GM23338 (cell line): ENCODE data around the gene KLHL22. TPM values are rescaled to one million over a fixed set of nuclear protein-coding genes. Genes with fewer than 3 reads are reported as not detected.
"Not testable (repeated sequence)": the region's sequence is repeated elsewhere in the genome, so short reads cannot be mapped to it uniquely, and the experiment has no call there.

Source experiments
- ATAC-seq: fragments of 200-7000 bp; cut with Tn5 transposase; 3 replicates; pipeline ENCODE4 v1.9.1; 2020
- DNase-seq: peaks from one replicate; pipeline ENCODE4 v3.0.0-alpha.2; 2015; ENCODE audit warnings: low spot score
- H2AFZ ChIP-seq: fragments of 200-600 bp; sonication (generic); 2 replicates; pipeline ENCODE4 v1.8.0; 2016; ENCODE audit warnings: antibody characterized with exemption, mild to moderate bottlenecking, moderate library complexity
- H3F3A ChIP-seq: fragments of 200-600 bp; sonication (generic); replicated peaks from 2 replicates; pipeline ENCODE4 v1.8.0; 2017; ENCODE audit warnings: antibody characterized with exemption, mixed run types, low read depth
- H3K27ac ChIP-seq: fragments of 200-600 bp; sonication (generic); 2 replicates; pipeline ENCODE4 v1.6.1; 2016; ENCODE audit warnings: low read depth
- H3K27me3 ChIP-seq: fragments of 200-600 bp; sonication (generic); 2 replicates; pipeline ENCODE4 v1.8.0; 2016; ENCODE audit warnings: mild to moderate bottlenecking, mixed run types, moderate library complexity; ENCODE audit not compliant: insufficient read depth
- H3K36me3 ChIP-seq: fragments of 200-600 bp; sonication (generic); 2 replicates; pipeline ENCODE4 v1.8.0; 2016; ENCODE audit warnings: mild to moderate bottlenecking; ENCODE audit not compliant: insufficient read depth
- H3K4me1 ChIP-seq: fragments of 200-600 bp; sonication (generic); 2 replicates; pipeline ENCODE4 v1.8.0; 2016; ENCODE audit warnings: mild to moderate bottlenecking, moderate library complexity; ENCODE audit not compliant: insufficient read depth
- H3K4me2 ChIP-seq: fragments of 200-600 bp; sonication (generic); 2 replicates; pipeline ENCODE4 v1.7.1; 2017; ENCODE audit warnings: mixed run types
- H3K4me3 ChIP-seq: fragments of 200-600 bp; sonication (generic); 2 replicates; pipeline ENCODE4 v1.6.1; 2016; ENCODE audit warnings: mixed run types
- H3K79me2 ChIP-seq: fragments of 200-600 bp; sonication (generic); replicated peaks from 2 replicates; pipeline ENCODE4 v1.8.0; 2017; ENCODE audit warnings: mild to moderate bottlenecking; ENCODE audit not compliant: insufficient read depth
- H3K9me2 ChIP-seq: fragments of 200-600 bp; sonication (generic); 2 replicates; pipeline ENCODE4 v1.8.0; 2017; ENCODE audit not compliant: insufficient read depth
- H4K20me1 ChIP-seq: fragments of 200-600 bp; sonication (generic); replicated peaks from 2 replicates; pipeline ENCODE4 v1.8.0; 2017; ENCODE audit warnings: mild to moderate bottlenecking; ENCODE audit not compliant: insufficient read depth
- H3K27ac Mint-ChIP-seq: 2 replicates; pipeline ENCODE4 v1.8.0; 2020; ENCODE audit warnings: inconsistent platforms, mild to moderate bottlenecking, moderate library complexity, mixed read lengths
- H3K27me3 Mint-ChIP-seq: 3 replicates; pipeline ENCODE4 v1.8.0; 2022; ENCODE audit warnings: low read depth, mild to moderate bottlenecking, moderate library complexity, mixed read lengths, inconsistent platforms; ENCODE audit not compliant: insufficient read depth, poor library complexity
- H3K36me3 Mint-ChIP-seq: 3 replicates; pipeline ENCODE4 v1.8.0; 2021; ENCODE audit warnings: low read depth, mild to moderate bottlenecking, inconsistent platforms, moderate library complexity, mixed read lengths
- H3K4me1 Mint-ChIP-seq: 3 replicates; pipeline ENCODE4 v1.8.0; 2020; ENCODE audit warnings: mild to moderate bottlenecking, inconsistent platforms, mixed read lengths
- H3K4me3 Mint-ChIP-seq: 3 replicates; pipeline ENCODE4 v1.8.0; 2021; ENCODE audit warnings: moderate library complexity, mild to moderate bottlenecking, inconsistent platforms, mixed read lengths
- H3K9me3 Mint-ChIP-seq: 3 replicates; pipeline ENCODE4 v1.8.0; 2020; ENCODE audit warnings: moderate library complexity, mild to moderate bottlenecking, inconsistent platforms, mixed read lengths
- ETS1 ChIP-seq: IDR thresholded peaks from 2 replicates; pipeline ENCODE4 v1.6.1; 2016; ENCODE audit warnings: antibody characterized with exemption
- EZH2 ChIP-seq: fragments of 200-600 bp; sonication (generic); IDR thresholded peaks from one replicate; pipeline ENCODE4 v1.8.0; 2017; ENCODE audit warnings: antibody characterized with exemption, mild to moderate bottlenecking, low read depth; ENCODE audit not compliant: unreplicated experiment
- EZH2phosphoT487 ChIP-seq: fragments of 200-600 bp; sonication (generic); IDR thresholded peaks from one replicate; pipeline ENCODE4 v1.8.1; 2018; ENCODE audit warnings: antibody characterized with exemption; ENCODE audit not compliant: unreplicated experiment
- POLR2AphosphoS5 ChIP-seq: IDR thresholded peaks from 2 replicates; pipeline ENCODE4 v1.6.1; 2016; ENCODE audit warnings: antibody characterized with exemption, low read depth
- STAT1 ChIP-seq: IDR thresholded peaks from one replicate; pipeline ENCODE4 v1.6.1; 2016; ENCODE audit warnings: antibody characterized with exemption; ENCODE audit not compliant: unreplicated experiment
- ZNF114 ChIP-seq: fragments of 250-450 bp; sonication (Bioruptor Pico); IDR thresholded peaks from 2 replicates; pipeline ENCODE4 v1.5.0; 2020; ENCODE audit warnings: mild to moderate bottlenecking, moderate library complexity
- ZNF331 ChIP-seq: fragments of 250-450 bp; sonication (Bioruptor Pico); IDR thresholded peaks from 2 replicates; pipeline ENCODE4 v1.5.0; 2020; ENCODE audit warnings: low read depth, mild to moderate bottlenecking, moderate library complexity
- polyA plus RNA-seq: library from polyadenylated mRNA; unstranded; fragments of >200 nt; fragmentation: Nextera tagmentation; extraction: Ambion mirVana; gene quantifications from 2 replicates; pipeline ENCODE4 v1.2.1, GENCODE V29; 2016
- total RNA-seq: library from RNA; depleted of rRNA; stranded (reverse); fragments of >200 nt; shearing (Covaris generic); gene quantifications from 2 replicates; pipeline ENCODE4 v1.2.3, GENCODE V29; 2014
- TF ChIP-seq, protein P1 (sequence below): IDR thresholded peaks from one replicate; pipeline ENCODE4 v1.6.1; 2018; ENCODE audit warnings: antibody characterized with exemption; ENCODE audit not compliant: unreplicated experiment

Gene KLHL22
- total and polyA plus RNA-seq, 2 experiments from 2014 or later, result 2.4 to 16.0 TPM

- TF ChIP-seq STAT1, result no peak
- TF ChIP-seq ETS1, result no peak
- no peak for TF ChIP-seq EZH2phosphoT487
- no peak for TF ChIP-seq EZH2
- TF ChIP-seq ZNF114 (CRISPR knock-in tag), result no peak
These were observed 22.8 kb downstream of the KLHL22 start (continued) for GRCh38 chr22:20472629-20473442.

- Mint-ChIP-seq H3K36me3 (no peaks in the 10 kb centered on the region; the same call in 1 of the 3 replicates), H3K4me1 (no peaks in the 10 kb centered on the region), H3K27me3 (peaks cover 12% of the 10 kb centered on the region), H3K9me3 (no peaks in the 10 kb centered on the region), H3K27ac (no peak overlapping the region), H3K4me3 (no peak overlapping the region)
- no peak overlapping the region for H3K4me2 ChIP-seq
- DNase-seq (no peak), ATAC-seq (no peak)
- H3K9me2 ChIP-seq, result no peaks in the 10 kb centered on the region
- H2AFZ ChIP-seq, result no peak overlapping the region
- H3K36me3 ChIP-seq, result no peaks in the 10 kb centered on the region
- H3K4me1 ChIP-seq, result no peaks in the 10 kb centered on the region
- TF ChIP-seq ETS1 (no peak), ZNF114 (CRISPR knock-in tag) (no peak), POLR2AphosphoS5 (no peak), EZH2 (no peak), ZNF331 (no peak)
- TF ChIP-seq, protein P1, sequence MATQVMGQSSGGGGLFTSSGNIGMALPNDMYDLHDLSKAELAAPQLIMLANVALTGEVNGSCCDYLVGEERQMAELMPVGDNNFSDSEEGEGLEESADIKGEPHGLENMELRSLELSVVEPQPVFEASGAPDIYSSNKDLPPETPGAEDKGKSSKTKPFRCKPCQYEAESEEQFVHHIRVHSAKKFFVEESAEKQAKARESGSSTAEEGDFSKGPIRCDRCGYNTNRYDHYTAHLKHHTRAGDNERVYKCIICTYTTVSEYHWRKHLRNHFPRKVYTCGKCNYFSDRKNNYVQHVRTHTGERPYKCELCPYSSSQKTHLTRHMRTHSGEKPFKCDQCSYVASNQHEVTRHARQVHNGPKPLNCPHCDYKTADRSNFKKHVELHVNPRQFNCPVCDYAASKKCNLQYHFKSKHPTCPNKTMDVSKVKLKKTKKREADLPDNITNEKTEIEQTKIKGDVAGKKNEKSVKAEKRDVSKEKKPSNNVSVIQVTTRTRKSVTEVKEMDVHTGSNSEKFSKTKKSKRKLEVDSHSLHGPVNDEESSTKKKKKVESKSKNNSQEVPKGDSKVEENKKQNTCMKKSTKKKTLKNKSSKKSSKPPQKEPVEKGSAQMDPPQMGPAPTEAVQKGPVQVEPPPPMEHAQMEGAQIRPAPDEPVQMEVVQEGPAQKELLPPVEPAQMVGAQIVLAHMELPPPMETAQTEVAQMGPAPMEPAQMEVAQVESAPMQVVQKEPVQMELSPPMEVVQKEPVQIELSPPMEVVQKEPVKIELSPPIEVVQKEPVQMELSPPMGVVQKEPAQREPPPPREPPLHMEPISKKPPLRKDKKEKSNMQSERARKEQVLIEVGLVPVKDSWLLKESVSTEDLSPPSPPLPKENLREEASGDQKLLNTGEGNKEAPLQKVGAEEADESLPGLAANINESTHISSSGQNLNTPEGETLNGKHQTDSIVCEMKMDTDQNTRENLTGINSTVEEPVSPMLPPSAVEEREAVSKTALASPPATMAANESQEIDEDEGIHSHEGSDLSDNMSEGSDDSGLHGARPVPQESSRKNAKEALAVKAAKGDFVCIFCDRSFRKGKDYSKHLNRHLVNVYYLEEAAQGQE, result no peak
- H3K79me2 ChIP-seq, result no peaks in the 10 kb centered on the region
- H3K4me3 ChIP-seq, result no peak overlapping the region
- no peak overlapping the region for H3K27ac ChIP-seq
- H3F3A ChIP-seq, result no peaks in the 10 kb centered on the region
- no peaks in the 10 kb centered on the region for H3K27me3 ChIP-seq
- H4K20me1 ChIP-seq, result no peaks in the 10 kb centered on the region
These were observed 24.3 kb downstream of the KLHL22 start for GRCh38 chr22:20471126-20471833.

DNA sequence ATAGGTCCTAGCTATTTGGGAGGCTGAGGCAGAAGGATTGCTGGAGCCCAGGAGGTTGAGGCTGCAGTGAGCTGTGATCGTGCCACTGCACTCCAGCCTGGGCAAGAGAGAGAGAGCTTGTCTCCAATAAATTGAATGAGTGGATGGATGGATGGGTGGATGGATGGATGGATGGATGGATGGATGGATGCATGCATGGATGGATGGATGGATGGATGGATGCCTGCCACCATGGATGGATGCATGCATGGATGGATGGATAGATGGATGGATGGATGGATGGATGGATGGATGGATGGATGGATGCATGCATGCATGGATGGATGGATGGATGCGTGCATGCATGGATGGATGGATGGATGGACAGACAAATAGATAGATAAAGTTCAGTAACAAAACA, 25.1 kb downstream of the KLHL22 start:
- DNase-seq, H3K4me1 ChIP-seq, H3K9me3 Mint-ChIP-seq, H2AFZ ChIP-seq, H3K36me3 Mint-ChIP-seq, H3K27me3 ChIP-seq, H3K4me1 Mint-ChIP-seq, ATAC-seq, H3K27ac Mint-ChIP-seq, H3F3A ChIP-seq, H3K9me2 ChIP-seq, H4K20me1 ChIP-seq, H3K79me2 ChIP-seq, H3K36me3 ChIP-seq, H3K27ac ChIP-seq, H3K4me3 ChIP-seq, H3K4me3 Mint-ChIP-seq, H3K4me2 ChIP-seq: not testable (repeated sequence)
- peaks cover 10% of the 10 kb centered on the region for H3K27me3 Mint-ChIP-seq
